ENCODE data around the gene PRKACG. TPM values are rescaled to one million over a fixed set of nuclear protein-coding genes. Genes with fewer than 3 reads are reported as not detected.

The PRKACG gene
- total and polyA plus RNA-seq, 2 experiments from 2014 or later: not detected

DNA sequence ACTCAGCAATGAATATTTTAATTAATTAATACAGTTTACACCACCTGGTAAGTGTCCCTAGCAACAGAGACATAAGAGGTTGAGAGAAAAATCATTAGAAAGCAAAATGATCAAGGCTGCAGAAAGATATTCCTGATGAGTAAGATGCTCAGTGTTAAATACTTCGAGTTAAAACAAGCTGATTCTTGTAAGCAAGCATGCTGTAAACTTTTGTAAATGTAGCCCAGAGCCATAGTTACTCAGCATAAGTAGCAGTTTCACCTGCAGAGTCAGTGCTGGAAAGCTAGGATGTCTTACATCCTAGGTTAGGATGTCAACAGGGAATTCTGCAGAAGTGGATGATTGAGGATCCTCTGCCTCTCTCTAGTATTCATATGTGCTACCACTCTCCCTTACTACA is 4.2 kb downstream of the PRKACG start (continued):
- TF ChIP-seq ZNF462 (CRISPR knock-in tag; IDR thresholded peaks at IDR 0.05) (no peak), EZH2 (IDR thresholded peaks at IDR 0.05; ENCODE audit: low read depth, unreplicated experiment) (no peak), NANOG (IDR thresholded peaks at IDR 0.05; ENCODE audit: borderline replicate concordance) (no peak), REST (IDR thresholded peaks at IDR 0.05; ENCODE audit: unreplicated experiment) (no peak), CREB1 (CRISPR knock-in tag; IDR thresholded peaks at IDR 0.05; ENCODE audit: low read depth) (no peak), EZH2phosphoT487 (IDR thresholded peaks at IDR 0.05; ENCODE audit: unreplicated experiment) (no peak), STAT1 (IDR thresholded peaks at IDR 0.05; ENCODE audit: unreplicated experiment) (no peak), JUNB (IDR thresholded peaks at IDR 0.05; ENCODE audit: unreplicated experiment) (no peak), ZNF114 (CRISPR knock-in tag; IDR thresholded peaks at IDR 0.05) (no peak), ETS1 (IDR thresholded peaks at IDR 0.05) (no peak), ZNF331 (CRISPR knock-in tag; IDR thresholded peaks at IDR 0.05; ENCODE audit: low read depth) (no peak), POLR2AphosphoS5 (IDR thresholded peaks at IDR 0.05; ENCODE audit: low read depth) (no peak)
